PFSK-1 (cell line): Measurements from ENCODE around the gene DNAH11.

Source experiments
- FOXP2 ChIP-seq: optimal IDR thresholded peaks from 2 replicates; pipeline ENCODE3; 2011; ENCODE audit warnings: borderline replicate concordance, control low read depth, inconsistent platforms; ENCODE audit not compliant: insufficient read depth; ENCODE audit errors: extremely low read length, extremely low read depth
- POLR2AphosphoS5 ChIP-seq: IDR thresholded peaks from 2 replicates; pipeline ENCODE4 v1.6.1; 2012; ENCODE audit warnings: low read depth, mild to moderate bottlenecking, control low read depth, low read length, moderate library complexity
- SIN3A ChIP-seq: IDR thresholded peaks from 2 replicates; pipeline ENCODE4 v1.6.1; 2012; ENCODE audit warnings: mild to moderate bottlenecking, low read length, moderate library complexity, borderline replicate concordance; ENCODE audit not compliant: insufficient read depth
- TAF1 ChIP-seq: IDR thresholded peaks from 2 replicates; pipeline ENCODE4 v1.6.1; 2012; ENCODE audit warnings: low read length, control low read depth, borderline replicate concordance; ENCODE audit not compliant: insufficient read depth
- TF ChIP-seq, protein P1 (sequence below), 2 experiments: IDR thresholded peaks; 2 replicates each; pipeline versions ENCODE4 v1.6.1 to v1.8.0; 2011 to 2012; ENCODE audit warnings: low read depth in 2 of 2, low read length in 2 of 2, control low read depth in 1 of 2, inconsistent platforms in 1 of 2, mild to moderate bottlenecking in 1 of 2, moderate library complexity in 1 of 2; ENCODE audit not compliant: insufficient read depth in 1 of 2

DNAH11 gene

DNA sequence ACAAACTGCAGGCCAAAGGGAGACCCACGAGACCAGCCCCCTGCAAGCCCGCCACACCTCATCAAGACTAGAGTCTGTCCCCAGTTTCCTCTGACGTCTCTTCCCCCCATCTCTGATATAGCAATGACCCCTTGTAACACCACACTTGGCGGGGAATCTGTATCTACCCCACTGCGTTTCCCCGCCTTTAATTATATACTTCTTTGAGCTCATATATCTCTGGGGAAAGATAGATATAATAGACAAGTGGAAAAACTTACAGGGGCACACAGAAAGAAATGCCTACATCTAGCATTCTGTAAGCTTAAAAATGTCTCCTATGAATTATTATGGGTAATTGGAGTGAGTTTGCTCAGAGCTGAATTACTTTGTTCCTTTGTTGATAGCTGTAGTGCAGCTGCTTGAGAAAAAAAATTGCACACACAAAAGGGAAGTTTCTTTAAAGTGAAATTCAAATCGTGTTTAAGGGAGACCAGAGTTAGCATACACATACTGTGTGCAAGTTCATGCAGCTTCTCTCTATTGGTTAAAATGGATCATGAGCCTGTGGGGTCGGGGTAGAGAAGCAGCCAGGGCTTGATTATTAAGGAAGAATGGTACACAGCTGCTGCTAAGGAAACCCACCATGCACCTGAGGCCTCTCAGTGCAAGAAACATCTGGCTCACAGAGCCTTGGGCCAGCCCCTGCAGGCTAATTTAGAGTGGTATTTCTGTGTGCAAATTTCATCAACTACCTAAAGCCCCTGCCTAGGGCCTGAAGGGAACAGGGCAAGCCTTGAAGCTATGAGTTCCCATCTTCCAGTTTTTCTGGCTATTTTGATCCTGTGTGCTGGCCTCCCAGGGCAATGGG, 370.3 kb downstream of the DNAH11 start:
- TF ChIP-seq, protein P1, sequence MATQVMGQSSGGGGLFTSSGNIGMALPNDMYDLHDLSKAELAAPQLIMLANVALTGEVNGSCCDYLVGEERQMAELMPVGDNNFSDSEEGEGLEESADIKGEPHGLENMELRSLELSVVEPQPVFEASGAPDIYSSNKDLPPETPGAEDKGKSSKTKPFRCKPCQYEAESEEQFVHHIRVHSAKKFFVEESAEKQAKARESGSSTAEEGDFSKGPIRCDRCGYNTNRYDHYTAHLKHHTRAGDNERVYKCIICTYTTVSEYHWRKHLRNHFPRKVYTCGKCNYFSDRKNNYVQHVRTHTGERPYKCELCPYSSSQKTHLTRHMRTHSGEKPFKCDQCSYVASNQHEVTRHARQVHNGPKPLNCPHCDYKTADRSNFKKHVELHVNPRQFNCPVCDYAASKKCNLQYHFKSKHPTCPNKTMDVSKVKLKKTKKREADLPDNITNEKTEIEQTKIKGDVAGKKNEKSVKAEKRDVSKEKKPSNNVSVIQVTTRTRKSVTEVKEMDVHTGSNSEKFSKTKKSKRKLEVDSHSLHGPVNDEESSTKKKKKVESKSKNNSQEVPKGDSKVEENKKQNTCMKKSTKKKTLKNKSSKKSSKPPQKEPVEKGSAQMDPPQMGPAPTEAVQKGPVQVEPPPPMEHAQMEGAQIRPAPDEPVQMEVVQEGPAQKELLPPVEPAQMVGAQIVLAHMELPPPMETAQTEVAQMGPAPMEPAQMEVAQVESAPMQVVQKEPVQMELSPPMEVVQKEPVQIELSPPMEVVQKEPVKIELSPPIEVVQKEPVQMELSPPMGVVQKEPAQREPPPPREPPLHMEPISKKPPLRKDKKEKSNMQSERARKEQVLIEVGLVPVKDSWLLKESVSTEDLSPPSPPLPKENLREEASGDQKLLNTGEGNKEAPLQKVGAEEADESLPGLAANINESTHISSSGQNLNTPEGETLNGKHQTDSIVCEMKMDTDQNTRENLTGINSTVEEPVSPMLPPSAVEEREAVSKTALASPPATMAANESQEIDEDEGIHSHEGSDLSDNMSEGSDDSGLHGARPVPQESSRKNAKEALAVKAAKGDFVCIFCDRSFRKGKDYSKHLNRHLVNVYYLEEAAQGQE (IDR thresholded peaks at IDR 0.05; ENCODE audit: insufficient read depth in 1 of 2, low read depth in 2 of 2, low read length in 2 of 2) = no peak
- no peak for TF ChIP-seq POLR2AphosphoS5
- no peak for TF ChIP-seq TAF1

- TF ChIP-seq, protein P1 (IDR thresholded peaks at IDR 0.05; ENCODE audit: insufficient read depth in 1 of 2, low read depth in 2 of 2, low read length in 2 of 2) = no peak
- no peak for TF ChIP-seq SIN3A
- no peak for TF ChIP-seq FOXP2
- no peak for TF ChIP-seq POLR2AphosphoS5
- no peak for TF ChIP-seq TAF1
Measured at GRCh38 chr7:21914671-21915070, 371.8 kb downstream of the DNAH11 start.

DNA sequence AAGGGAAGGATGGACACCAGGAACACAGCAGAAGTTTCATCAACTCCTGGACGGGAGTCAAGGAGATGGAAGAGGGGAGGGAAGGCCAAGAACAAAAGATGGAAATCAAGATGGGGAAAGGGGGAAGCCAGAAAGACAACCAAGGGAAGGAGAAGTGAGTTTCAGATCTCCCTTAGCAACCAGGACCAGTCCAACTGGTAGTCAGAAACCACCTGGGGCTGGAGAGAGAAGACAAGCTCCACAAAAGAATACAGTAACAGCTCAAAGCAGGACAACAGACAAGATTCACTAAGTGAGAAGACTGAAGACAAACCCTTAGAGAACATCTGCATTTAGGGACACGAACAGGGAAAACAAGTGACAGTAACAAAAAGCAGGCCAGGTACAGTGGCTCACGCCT, 372.3 kb downstream of the DNAH11 start:
- TF ChIP-seq TAF1 (no peak), FOXP2 (no peak), SIN3A (no peak), POLR2AphosphoS5 (no peak)
- TF ChIP-seq, protein P1 (IDR thresholded peaks at IDR 0.05; ENCODE audit: insufficient read depth in 1 of 2, low read depth in 2 of 2, low read length in 2 of 2) = no peak

GRCh38 chr7:21916176-21916575, 373.3 kb downstream of the DNAH11 start:
- TF ChIP-seq, protein P1 (IDR thresholded peaks at IDR 0.05; ENCODE audit: insufficient read depth in 1 of 2, low read depth in 2 of 2, low read length in 2 of 2) = no peak
- no peak for TF ChIP-seq TAF1
- TF ChIP-seq SIN3A = no peak
- no peak for TF ChIP-seq POLR2AphosphoS5
- TF ChIP-seq FOXP2 = no peak

GRCh38 chr7:21916629-21917028, 373.8 kb downstream of the DNAH11 start:
- no peak for TF ChIP-seq TAF1
- TF ChIP-seq FOXP2 = no peak
- TF ChIP-seq POLR2AphosphoS5 = no peak
- no peak for TF ChIP-seq SIN3A
- TF ChIP-seq, protein P1 (IDR thresholded peaks at IDR 0.05; ENCODE audit: insufficient read depth in 1 of 2, low read depth in 2 of 2, low read length in 2 of 2) = no peak
